GM21515 (cell line): ENCODE results near the gene DCBLD1.

Source experiments
- ATAC-seq: cut with Tn5 transposase; IDR thresholded peaks from one replicate; pipeline ENCODE4 v1.9.1; 2021; ENCODE audit not compliant: unreplicated experiment

DCBLD1 gene

GRCh38 chr6:117553142-117553541 is 70.7 kb downstream of the DCBLD1 start:
- no peak for ATAC-seq

DNA sequence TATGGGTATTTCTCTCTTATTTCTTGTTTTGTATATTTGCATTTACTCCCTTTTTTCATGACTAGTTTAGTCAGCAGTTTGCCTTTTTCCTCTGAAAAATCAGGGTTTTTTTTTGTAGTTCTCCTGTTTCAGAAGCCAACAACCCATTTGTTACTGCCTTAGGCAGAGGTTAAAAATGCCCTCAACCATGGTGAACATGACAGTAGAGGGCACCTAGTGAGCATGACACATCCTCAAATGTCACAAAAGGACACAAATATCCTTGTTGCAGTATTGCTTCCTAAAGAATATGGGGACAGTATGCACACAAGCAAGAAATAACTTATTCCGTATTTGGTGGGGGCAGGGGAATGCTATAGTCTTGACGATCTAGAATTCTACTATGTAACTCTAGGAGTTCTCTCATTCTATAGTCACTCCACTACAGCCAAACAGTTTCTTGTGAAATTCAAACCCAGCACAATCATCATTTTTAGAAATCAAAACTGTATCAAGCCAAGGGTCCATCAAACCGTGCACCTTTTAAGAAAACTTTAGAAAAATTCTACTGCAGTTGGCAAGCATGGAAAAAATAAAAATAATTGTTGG is 72.9 kb downstream of the DCBLD1 start:
- no peak for ATAC-seq

DNA sequence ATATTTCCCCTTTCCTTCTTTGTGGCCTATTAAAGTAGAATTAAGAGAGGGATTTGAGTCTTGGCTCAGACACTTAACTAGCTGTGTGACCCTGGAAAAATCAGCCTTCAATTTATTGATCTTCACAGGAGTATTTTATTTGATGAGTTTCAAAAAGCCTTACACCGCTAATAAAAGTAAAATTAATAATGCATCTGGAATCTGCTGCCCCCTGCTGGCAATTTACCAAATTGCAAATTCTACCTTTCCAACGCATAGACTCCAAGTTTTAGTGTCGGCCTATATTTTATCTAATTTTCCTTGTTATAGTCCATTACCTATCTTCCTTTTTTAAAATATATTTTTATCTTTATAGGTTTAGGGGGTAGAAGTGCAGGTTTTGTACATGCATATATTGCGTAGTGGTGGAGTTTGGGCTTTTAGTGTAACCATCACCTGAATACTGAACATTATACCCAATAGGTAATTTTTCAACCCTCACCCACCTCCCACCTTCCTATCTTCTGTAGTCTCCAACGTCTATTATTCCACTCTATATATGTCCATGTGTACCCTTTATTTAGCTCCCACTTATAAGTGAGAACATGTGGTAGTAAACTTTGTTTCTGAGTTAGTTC is 73.5 kb downstream of the DCBLD1 start:
- ATAC-seq: peak; percentile 49

GRCh38 chr6:117557951-117558350 is 75.5 kb downstream of the DCBLD1 start:
- no peak for ATAC-seq

- ATAC-seq: no peak
Measured at GRCh38 chr6:117558818-117559217, 76.3 kb downstream of the DCBLD1 start.

DNA sequence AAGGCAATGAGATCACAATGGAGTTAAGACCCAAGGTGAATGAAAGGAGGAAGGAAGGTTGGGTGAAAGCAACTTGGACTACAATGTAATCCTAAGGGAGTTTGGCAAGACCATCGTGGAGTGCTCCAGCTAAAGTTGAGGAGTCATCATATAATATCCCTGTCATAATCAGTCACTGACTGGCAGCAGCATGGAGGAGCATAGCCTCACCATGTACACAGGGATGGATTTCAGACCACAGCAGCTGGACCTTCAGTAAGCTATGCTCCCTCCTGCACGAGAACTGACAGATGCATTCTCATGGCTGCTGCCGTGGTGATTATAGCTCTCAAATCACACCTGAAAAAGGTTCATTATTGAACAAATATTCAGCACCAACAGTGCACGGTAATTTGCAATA is 76.8 kb downstream of the DCBLD1 start:
- no peak for ATAC-seq

- no peak for ATAC-seq
Measured at GRCh38 chr6:117561128-117561527, 78.7 kb downstream of the DCBLD1 start.

GRCh38 chr6:117564681-117565080 is 82.2 kb downstream of the DCBLD1 start:
- no peak for ATAC-seq

DNA sequence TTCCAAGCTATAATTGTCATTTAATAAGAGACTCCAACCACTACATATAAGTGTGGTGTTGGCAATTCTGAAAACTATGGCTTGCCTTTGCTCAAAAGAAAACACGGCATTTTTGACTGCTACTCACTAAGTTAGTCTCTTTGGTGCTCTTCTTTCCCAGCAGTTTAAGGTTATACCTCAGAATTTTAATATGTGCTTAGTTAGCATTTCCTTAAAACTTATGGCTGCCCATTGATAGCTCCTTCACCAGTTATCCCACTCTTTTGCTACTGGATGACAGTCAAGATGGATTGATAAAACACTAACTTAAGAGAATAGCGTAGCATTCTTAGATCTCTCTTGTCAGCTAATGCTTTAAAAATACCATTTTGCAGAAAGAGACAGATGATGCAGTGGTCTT is 85.8 kb downstream of the DCBLD1 start:
- no peak for ATAC-seq

GRCh38 chr6:117568831-117569410 is 86.4 kb downstream of the DCBLD1 start:
- no peak for ATAC-seq

- no peak for ATAC-seq
Measured at GRCh38 chr6:117573006-117573680, 90.7 kb downstream of the DCBLD1 start.

DNA sequence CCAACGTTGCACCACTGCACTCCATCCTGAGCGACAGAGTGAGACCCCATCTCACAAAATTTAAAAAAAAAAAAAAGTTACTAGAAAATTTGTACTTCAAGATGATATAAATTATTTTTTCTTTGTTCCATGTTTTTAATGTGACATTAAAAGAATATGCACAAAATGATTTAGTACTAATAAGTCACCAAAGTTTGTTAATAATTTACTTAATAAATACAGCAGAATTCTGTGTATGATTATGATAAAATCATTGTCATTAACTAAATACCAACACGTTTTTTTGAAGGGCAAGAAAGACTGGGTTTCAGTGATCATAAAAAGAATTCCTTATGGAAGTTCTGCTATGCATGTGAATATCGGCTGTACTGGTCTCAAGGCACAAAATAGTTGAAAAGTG is 91.7 kb downstream of the DCBLD1 start:
- no peak for ATAC-seq

- ATAC-seq: no peak
Measured at GRCh38 chr6:117585647-117586046, 103.2 kb downstream of the DCBLD1 start.

- ATAC-seq: no peak
Measured at GRCh38 chr6:117590447-117590846, 108.0 kb downstream of the DCBLD1 start.

DNA sequence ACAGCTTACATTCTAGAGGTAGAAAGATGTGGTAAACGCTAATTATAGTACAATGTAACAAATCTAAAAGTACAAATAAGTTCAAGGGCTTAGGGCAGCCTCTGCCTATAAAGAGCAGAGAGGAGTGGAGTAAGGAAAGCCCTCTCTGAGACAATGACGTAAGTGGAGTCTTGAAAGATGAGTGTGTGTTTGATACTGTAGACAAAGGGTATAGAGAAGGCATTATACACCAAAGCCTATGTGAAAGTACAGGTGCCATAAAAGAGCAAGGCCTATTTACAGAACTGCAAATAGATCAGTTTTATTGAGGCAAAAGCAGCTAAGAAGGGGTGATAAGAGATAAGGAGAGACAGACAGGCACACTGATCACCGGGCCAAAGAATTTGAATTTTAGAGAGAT is 108.9 kb downstream of the DCBLD1 start:
- ATAC-seq: no peak

GRCh38 chr6:117592983-117593759 is 110.7 kb downstream of the DCBLD1 start:
- no peak for ATAC-seq

- ATAC-seq: no peak
Measured at GRCh38 chr6:117595099-117595923, 112.8 kb downstream of the DCBLD1 start.

DNA sequence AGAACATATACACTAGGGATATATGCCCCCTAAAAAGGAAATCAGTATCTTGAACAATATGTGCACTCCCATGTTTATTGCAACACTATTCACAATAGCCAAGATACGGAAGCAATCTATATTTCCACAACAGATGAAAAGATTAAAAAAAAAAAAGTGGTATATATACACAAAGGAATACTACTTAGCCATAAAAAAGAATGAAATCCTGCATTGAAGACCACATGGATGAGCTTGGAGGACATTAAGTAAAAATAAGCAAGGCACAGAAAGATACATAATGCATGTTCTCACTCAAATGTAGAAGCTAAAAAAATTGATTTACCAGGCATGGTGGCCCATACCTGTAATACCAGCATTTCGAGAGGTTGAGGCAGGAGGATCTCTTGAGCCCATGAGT is 115.3 kb downstream of the DCBLD1 start:
- ATAC-seq: no peak
